ENCODE results near the gene PDZRN4.

- TF ChIP-seq SREBF2 (IDR thresholded peaks at IDR 0.05) (no peak), CTCF (IDR thresholded peaks at IDR 0.05) (no peak), PBX3 (IDR thresholded peaks at IDR 0.05) (no peak)
These were observed 236.5 kb downstream of the PDZRN4 start for GRCh38 chr12:41424651-41425050.
